K562 (cell line): Measurements from ENCODE around the gene C1QTNF3. TPM values are rescaled to one million over a fixed set of nuclear protein-coding genes. Genes with fewer than 3 reads are reported as not detected.

Experiments
- ATAC-seq: fragments of 200-7000 bp; cut with Tn5 transposase; 3 replicates; pipeline ENCODE4 v1.9.1; 2020; ENCODE audit warnings: moderate library complexity
- BruUV-seq: library from RNA; stranded (reverse); fragments of 400-500 nt; replicated peaks from 2 replicates; lab custom pipeline; 2021; lab: Mats Ljungman, UMichigan
- CTCF ChIA-PET: fragments of 300-600 bp; formaldehyde crosslinking; extraction: SDS; loops from one replicate; lab custom pipeline; 2021; ENCODE audit warnings: low intra/inter-chr PET ratio; lab: Yijun Ruan, JAX
- POLR2A ChIA-PET: fragments of 300-600, 350-650 bp; sonication (Branson Sonifier 250); formaldehyde crosslinking; extraction: SDS; loops from one replicate; lab custom pipeline; 2021; ENCODE audit warnings: antibody characterized with exemption, inconsistent platforms; lab: Yijun Ruan, JAX
- DNase-seq, 4 experiments: peaks; one replicate each; pipeline versions ENCODE4 v3.0.0 to v3.0.0-alpha.2; 2011 to 2018; ENCODE audit warnings: low spot score in 3 of 4, mixed read lengths in 3 of 4; ENCODE audit errors: extremely low read depth in 1 of 4
- FAIRE-seq: peaks from 2 replicates; lab custom pipeline; 2011; peaks lifted over from hg19 to GRCh38; lab: Jason Lieb, UNC
- H2AFZ ChIP-seq: 2 replicates; pipeline ENCODE4 v1.6.0; 2011; ENCODE audit warnings: low read depth, low read length, control low read depth, inconsistent platforms
- H3K27ac ChIP-seq: fragments of 200-600 bp; 3 replicates; pipeline ENCODE4 v1.8.0; 2011; ENCODE audit warnings: low read depth, mild to moderate bottlenecking, control low read depth, inconsistent platforms, low read length, moderate library complexity, mixed read lengths; ENCODE audit errors: extremely low read depth
- H3K27me3 ChIP-seq, 2 experiments: fragments of 300-600 bp in 1 of 2; 2 replicates in 1 of 2; 3 replicates in 1 of 2; pipeline versions ENCODE4 v1.6.0 to v1.8.0; 2011; ENCODE audit warnings: inconsistent platforms in 2 of 2, low read length in 2 of 2, mild to moderate bottlenecking in 1 of 2, mixed read lengths in 1 of 2, moderate library complexity in 1 of 2; ENCODE audit not compliant: control insufficient read depth in 2 of 2, insufficient read depth in 2 of 2
- H3K36me3 ChIP-seq: fragments of 300-600 bp; 3 replicates; pipeline ENCODE4 v1.8.0; 2011; ENCODE audit warnings: mild to moderate bottlenecking, low read length, inconsistent platforms; ENCODE audit not compliant: control insufficient read depth, insufficient read depth
- H3K4me1 ChIP-seq, 2 experiments: fragments of 200-600 bp in 1 of 2; replicated peaks in 1 of 2; 2 replicates in 1 of 2; 3 replicates in 1 of 2; pipeline versions ENCODE4 v1.5.1 to v1.8.0; 2011; ENCODE audit warnings: inconsistent platforms in 2 of 2, low read length in 2 of 2, mild to moderate bottlenecking in 1 of 2, mixed read lengths in 1 of 2, moderate library complexity in 1 of 2; ENCODE audit not compliant: control insufficient read depth in 2 of 2, insufficient read depth in 2 of 2
- H3K4me2 ChIP-seq: 2 replicates; pipeline ENCODE4 v1.6.1; 2011; ENCODE audit warnings: low read length, control low read depth, inconsistent platforms, mixed read lengths; ENCODE audit not compliant: insufficient read depth
- H3K4me3 ChIP-seq: fragments of 200-600 bp; sonication (generic), shearing (Covaris generic); 2 replicates; pipeline ENCODE4 v1.5.1; 2016; ENCODE audit warnings: control low read depth, inconsistent platforms
- H3K79me2 ChIP-seq: fragments of 200-600 bp; 3 replicates; pipeline ENCODE4 v1.8.0; 2011; ENCODE audit warnings: low read length, inconsistent platforms; ENCODE audit not compliant: control insufficient read depth, insufficient read depth
- H3K9ac ChIP-seq, 2 experiments: 2 replicates each; pipeline versions ENCODE4 v1.6.0 to v1.6.1; 2011; ENCODE audit warnings: low read depth in 2 of 2, low read length in 2 of 2, control low read depth in 1 of 2, inconsistent platforms in 1 of 2, mild to moderate bottlenecking in 1 of 2, mixed read lengths in 1 of 2; ENCODE audit not compliant: insufficient read depth in 1 of 2
- H3K9me1 ChIP-seq: one replicate; pipeline ENCODE4 v1.6.0; 2011; ENCODE audit warnings: inconsistent platforms, mild to moderate bottlenecking, low read length, moderate library complexity; ENCODE audit not compliant: control insufficient read depth, insufficient read depth
- H3K9me3 ChIP-seq: replicated peaks from 2 replicates; pipeline ENCODE4 v1.5.1; 2011; ENCODE audit warnings: low read depth, low read length, inconsistent platforms; ENCODE audit not compliant: control insufficient read depth, insufficient read depth
- H4K20me1 ChIP-seq: replicated peaks from 2 replicates; pipeline ENCODE4 v1.6.1; 2011; ENCODE audit warnings: low read length, inconsistent platforms, mixed read lengths; ENCODE audit not compliant: control insufficient read depth, insufficient read depth
- BRD9 ChIP-seq: fragments of 450-650 bp; IDR thresholded peaks from 2 replicates; pipeline ENCODE4 v1.6.1; 2018; ENCODE audit warnings: low read depth; ENCODE audit not compliant: partially characterized antibody
- FUS ChIP-seq: fragments of 200-400 bp; formaldehyde crosslinking; optimal IDR thresholded peaks from 2 replicates; pipeline ENCODE3; 2017; ENCODE audit warnings: low read depth, low read length
- GATAD2A ChIP-seq: fragments of 450-650 bp; IDR thresholded peaks from 2 replicates; pipeline ENCODE4 v1.6.1; 2017
- PHTF2 ChIP-seq: fragments of 250-450 bp; sonication (Bioruptor Pico); IDR thresholded peaks from 2 replicates; pipeline ENCODE4 v1.5.0; 2021; ENCODE audit warnings: mild to moderate bottlenecking
- SIN3A ChIP-seq, 2 experiments: fragments of 150-350 bp in 1 of 2; IDR thresholded peaks; 2 replicates each; pipeline ENCODE4 v1.6.1; 2011 to 2016; ENCODE audit warnings: borderline replicate concordance in 2 of 2, low read depth in 2 of 2, low read length in 2 of 2, mild to moderate bottlenecking in 2 of 2, moderate library complexity in 2 of 2; ENCODE audit not compliant: control insufficient read depth in 1 of 2
- XRCC3 ChIP-seq: fragments of 450-650 bp; IDR thresholded peaks from 2 replicates; pipeline ENCODE4 v1.6.1; 2017; ENCODE audit warnings: mild to moderate bottlenecking, moderate library complexity
- YBX1 ChIP-seq: fragments of 450-650 bp; IDR thresholded peaks from 2 replicates; pipeline ENCODE4 v1.7.1; 2016; ENCODE audit warnings: mild to moderate bottlenecking
- ZNF165 ChIP-seq: fragments of 250-450 bp; sonication (Bioruptor Pico); IDR thresholded peaks from 2 replicates; pipeline ENCODE4 v1.4.0; 2020; ENCODE audit warnings: borderline replicate concordance
- ZNF24 ChIP-seq: fragments of 450-650 bp; IDR thresholded peaks from 2 replicates; pipeline ENCODE4 v1.6.1; 2016
- ZNF764 ChIP-seq: fragments of 250-450 bp; sonication (Bioruptor Pico); IDR thresholded peaks from 2 replicates; pipeline ENCODE4 v1.4.0; 2020; ENCODE audit warnings: low read depth, mild to moderate bottlenecking, moderate library complexity
- WGBS: fragments of 100-300 bp; shearing (Covaris generic); methylation state at CpG from one replicate; pipeline ENCODE4 v1.1.6; 2016; ENCODE audit warnings: low coverage, mixed read lengths; ENCODE audit not compliant: insufficient coverage; ENCODE audit errors: missing lambda C conversion rate; 5-methylcytosine and 5-hydroxymethylcytosine counted together
- in situ Hi-C: fragments of 300-500 bp; cut with MboI; formaldehyde crosslinking; loops from 4 replicates; pipeline ENCODE4 v1.15.0; 2018; ENCODE audit warnings: inconsistent platforms, mixed read lengths
- intact Hi-C: fragments of 100-400 bp; cut with micrococcal nuclease; formaldehyde crosslinking; loops from 2 replicates; pipeline ENCODE4 v1.14.2; 2022
- polyA plus RNA-seq, 8 experiments: library from polyadenylated mRNA; depleted of rRNA in 4 of 8; stranded (reverse) in 5 of 8; unstranded in 3 of 8; fragments of >200 nt; fragmentation: Nextera tagmentation in 2 of 8; fragmentation: Illumina TruSeq in 1 of 8; extraction: Ambion mirVana in 2 of 8; extraction: Trizol in 1 of 8; gene quantifications; 2 replicates each; pipeline versions ENCODE4 v1.2.1 to v1.2.3, GENCODE V29; 2011 to 2014; ENCODE audit warnings: inconsistent platforms in 1 of 8, missing spikeins in 1 of 8
- total RNA-seq, 7 experiments: library from RNA; depleted of rRNA in 6 of 7; stranded (reverse); fragments of >200 nt in 6 of 7; fragmentation: Illumina TruSeq in 2 of 7; extraction: Trizol in 2 of 7; gene quantifications; 2 replicates each; pipeline versions ENCODE4 v1.2.1 to v1.2.3, GENCODE V29; 2011 to 2021; ENCODE audit warnings: low replicate concordance in 1 of 7
- TF ChIP-seq, protein P1 (sequence below): fragments of 250-450 bp; sonication (Bioruptor Pico); IDR thresholded peaks from 2 replicates; pipeline ENCODE4 v1.5.0; 2022; ENCODE audit warnings: mild to moderate bottlenecking

C1QTNF3 gene
- total and polyA plus RNA-seq, 9 of the 15 experiments (the other 6 are each of a cell fraction or from before 2014, with no cell fraction given): 0.51 to 3.3 (median 2.0) TPM

GRCh38 chr5:34041247-34041972, 1.6 kb downstream of the C1QTNF3 start (continued):
- TF ChIP-seq PHTF2 (CRISPR knock-in tag) (no peak), FUS (no peak), XRCC3 (no peak)

- POLR2A ChIA-PET: interaction anchor here (0.5 kb wide), 1 partner anchor 39 kb away, joined by 3 read pairs; no protein-coding TSS in a partner anchor
- 0 out of 2 replicates have a peak, but pooled peaks cover 4% of the 10 kb centered on the region for H4K20me1 ChIP-seq
- no peaks in the 10 kb centered on the region for H3K79me2 ChIP-seq
- no peaks in the 10 kb centered on the region for H3K4me1 ChIP-seq
- TF ChIP-seq BRD9 (no peak), SIN3A (IDR thresholded peaks at IDR 0.05; ENCODE audit: borderline replicate concordance in 2 of 2, control insufficient read depth in 1 of 2, low read depth in 2 of 2, low read length in 2 of 2) (no peak), GATAD2A (no peak), YBX1 (no peak), ZNF24 (no peak), ZNF165 (CRISPR knock-in tag) (no peak), ZNF764 (CRISPR knock-in tag) (no peak)
- TF ChIP-seq, protein P1, sequence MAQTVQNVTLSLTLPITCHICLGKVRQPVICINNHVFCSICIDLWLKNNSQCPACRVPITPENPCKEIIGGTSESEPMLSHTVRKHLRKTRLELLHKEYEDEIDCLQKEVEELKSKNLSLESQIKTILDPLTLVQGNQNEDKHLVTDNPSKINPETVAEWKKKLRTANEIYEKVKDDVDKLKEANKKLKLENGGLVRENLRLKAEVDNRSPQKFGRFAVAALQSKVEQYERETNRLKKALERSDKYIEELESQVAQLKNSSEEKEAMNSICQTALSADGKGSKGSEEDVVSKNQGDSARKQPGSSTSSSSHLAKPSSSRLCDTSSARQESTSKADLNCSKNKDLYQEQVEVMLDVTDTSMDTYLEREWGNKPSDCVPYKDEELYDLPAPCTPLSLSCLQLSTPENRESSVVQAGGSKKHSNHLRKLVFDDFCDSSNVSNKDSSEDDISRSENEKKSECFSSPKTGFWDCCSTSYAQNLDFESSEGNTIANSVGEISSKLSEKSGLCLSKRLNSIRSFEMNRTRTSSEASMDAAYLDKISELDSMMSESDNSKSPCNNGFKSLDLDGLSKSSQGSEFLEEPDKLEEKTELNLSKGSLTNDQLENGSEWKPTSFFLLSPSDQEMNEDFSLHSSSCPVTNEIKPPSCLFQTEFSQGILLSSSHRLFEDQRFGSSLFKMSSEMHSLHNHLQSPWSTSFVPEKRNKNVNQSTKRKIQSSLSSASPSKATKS (CRISPR knock-in tag): no peak
- CTCF ChIA-PET: no interaction called here
- BruUV-seq: no TSS peak
- no peak overlapping the region for H2AFZ ChIP-seq
- DNase-seq: no peak
- in situ Hi-C loops (no loop called here), intact Hi-C loops (no loop called here)
- no peaks in the 10 kb centered on the region for H3K9me1 ChIP-seq
- FAIRE-seq: no peak
- H3K9ac ChIP-seq: no peak overlapping the region
- WGBS: 0% methylated on average over 1 of the region's 3 CpGs
- no peaks in the 10 kb centered on the region for H3K9me3 ChIP-seq
- no peaks in the 10 kb centered on the region for H3K36me3 ChIP-seq
- peaks cover 4 to 9% of the 10 kb centered on the region in 2 experiments; a peak in 2 of 5 replicates for H3K27me3 ChIP-seq
- H3K4me2 ChIP-seq: no peak overlapping the region
- H3K27ac ChIP-seq: no peak overlapping the region
- H3K4me3 ChIP-seq: no peak overlapping the region
- no peak for ATAC-seq
Measured at GRCh38 chr5:34040472-34040871, 2.5 kb downstream of the C1QTNF3 start.
